ENCODE measurements around the gene TEKTIP1.

Gene TEKTIP1

DNA sequence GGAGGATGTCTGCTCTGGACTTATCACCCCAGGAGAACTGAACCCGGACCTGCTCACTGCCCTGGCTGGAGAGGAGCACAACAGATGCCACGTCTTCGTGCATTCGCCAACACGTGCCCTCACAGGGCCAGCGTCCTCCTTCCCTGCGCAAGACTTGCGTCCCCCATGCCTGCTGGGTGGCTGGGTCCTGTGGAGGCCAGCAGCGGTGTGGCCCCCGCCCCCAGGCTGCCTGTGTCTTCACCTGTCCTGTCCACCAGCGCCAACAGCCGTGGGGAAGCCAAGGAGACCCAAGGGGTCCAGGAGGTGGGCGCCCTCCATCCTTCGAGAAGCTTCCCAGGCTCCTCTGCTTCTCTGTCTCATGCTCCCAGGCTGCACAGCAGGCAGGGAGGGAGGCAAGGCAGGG lies 3.4 kb upstream of the TEKTIP1 start:
- TF ChIP-seq, protein P1, sequence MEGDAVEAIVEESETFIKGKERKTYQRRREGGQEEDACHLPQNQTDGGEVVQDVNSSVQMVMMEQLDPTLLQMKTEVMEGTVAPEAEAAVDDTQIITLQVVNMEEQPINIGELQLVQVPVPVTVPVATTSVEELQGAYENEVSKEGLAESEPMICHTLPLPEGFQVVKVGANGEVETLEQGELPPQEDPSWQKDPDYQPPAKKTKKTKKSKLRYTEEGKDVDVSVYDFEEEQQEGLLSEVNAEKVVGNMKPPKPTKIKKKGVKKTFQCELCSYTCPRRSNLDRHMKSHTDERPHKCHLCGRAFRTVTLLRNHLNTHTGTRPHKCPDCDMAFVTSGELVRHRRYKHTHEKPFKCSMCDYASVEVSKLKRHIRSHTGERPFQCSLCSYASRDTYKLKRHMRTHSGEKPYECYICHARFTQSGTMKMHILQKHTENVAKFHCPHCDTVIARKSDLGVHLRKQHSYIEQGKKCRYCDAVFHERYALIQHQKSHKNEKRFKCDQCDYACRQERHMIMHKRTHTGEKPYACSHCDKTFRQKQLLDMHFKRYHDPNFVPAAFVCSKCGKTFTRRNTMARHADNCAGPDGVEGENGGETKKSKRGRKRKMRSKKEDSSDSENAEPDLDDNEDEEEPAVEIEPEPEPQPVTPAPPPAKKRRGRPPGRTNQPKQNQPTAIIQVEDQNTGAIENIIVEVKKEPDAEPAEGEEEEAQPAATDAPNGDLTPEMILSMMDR (IDR thresholded peaks at IDR 0.05; ENCODE audit: insufficient read depth, low read depth, low read length, missing control alignments), result no peak
- H3K4me3 ChIP-seq (ENCODE audit: low read depth, low read length), result no peak overlapping the region
- no peak for DNase-seq (ENCODE audit: low read depth)

- no peak overlapping the region for H3K4me3 ChIP-seq (ENCODE audit: low read depth, low read length)
- DNase-seq (ENCODE audit: low read depth), result no peak
- TF ChIP-seq, protein P1 (IDR thresholded peaks at IDR 0.05; ENCODE audit: insufficient read depth, low read depth, low read length, missing control alignments), result no peak
These were observed 3.0 kb upstream of the TEKTIP1 start for GRCh38 chr19:3535981-3536380.

DNA sequence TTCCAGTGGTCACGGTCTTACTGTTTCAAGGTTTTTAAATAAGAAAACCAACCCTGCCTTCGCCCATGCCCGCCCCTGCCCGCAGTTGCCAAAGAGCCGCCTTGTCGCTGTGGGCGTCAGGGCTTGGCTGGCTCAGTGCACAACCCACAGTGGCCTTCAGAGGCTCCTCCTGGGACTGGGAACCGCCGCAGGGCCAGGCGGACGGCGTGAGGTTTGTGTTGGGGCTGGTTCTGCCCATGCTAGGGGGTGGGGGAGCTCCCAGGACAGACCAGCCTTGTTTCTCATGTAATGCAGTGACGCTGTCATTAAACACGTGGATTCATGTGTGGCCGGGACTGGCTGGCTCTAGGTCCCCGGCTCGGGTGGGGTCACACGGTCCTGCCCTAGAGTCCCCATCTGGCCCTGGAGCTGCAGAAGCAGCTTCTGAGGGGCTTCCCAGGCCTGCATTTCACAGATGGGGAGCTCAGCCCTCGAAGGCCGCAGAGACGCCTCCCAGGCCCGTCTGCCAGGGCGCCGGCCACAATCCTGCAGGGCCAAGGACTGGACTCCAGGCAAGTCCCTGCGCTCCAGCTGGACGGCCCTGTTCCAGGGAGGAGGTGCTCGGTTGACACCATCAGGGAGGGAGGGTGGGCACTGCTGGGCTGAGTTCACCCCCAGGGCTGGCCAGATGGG lies 2.4 kb upstream of the TEKTIP1 start:
- H3K4me3 ChIP-seq (ENCODE audit: low read depth, low read length), result no peak overlapping the region
- no peak for DNase-seq (ENCODE audit: low read depth)
- TF ChIP-seq, protein P1 (IDR thresholded peaks at IDR 0.05; ENCODE audit: insufficient read depth, low read depth, low read length, missing control alignments), result no peak

GRCh38 chr19:3537101-3537437 lies 1.9 kb upstream of the TEKTIP1 start:
- no peak overlapping the region for H3K4me3 ChIP-seq (ENCODE audit: low read depth, low read length)
- TF ChIP-seq, protein P1 (IDR thresholded peaks at IDR 0.05; ENCODE audit: insufficient read depth, low read depth, low read length, missing control alignments), result no peak
- no peak for DNase-seq (ENCODE audit: low read depth)

DNA sequence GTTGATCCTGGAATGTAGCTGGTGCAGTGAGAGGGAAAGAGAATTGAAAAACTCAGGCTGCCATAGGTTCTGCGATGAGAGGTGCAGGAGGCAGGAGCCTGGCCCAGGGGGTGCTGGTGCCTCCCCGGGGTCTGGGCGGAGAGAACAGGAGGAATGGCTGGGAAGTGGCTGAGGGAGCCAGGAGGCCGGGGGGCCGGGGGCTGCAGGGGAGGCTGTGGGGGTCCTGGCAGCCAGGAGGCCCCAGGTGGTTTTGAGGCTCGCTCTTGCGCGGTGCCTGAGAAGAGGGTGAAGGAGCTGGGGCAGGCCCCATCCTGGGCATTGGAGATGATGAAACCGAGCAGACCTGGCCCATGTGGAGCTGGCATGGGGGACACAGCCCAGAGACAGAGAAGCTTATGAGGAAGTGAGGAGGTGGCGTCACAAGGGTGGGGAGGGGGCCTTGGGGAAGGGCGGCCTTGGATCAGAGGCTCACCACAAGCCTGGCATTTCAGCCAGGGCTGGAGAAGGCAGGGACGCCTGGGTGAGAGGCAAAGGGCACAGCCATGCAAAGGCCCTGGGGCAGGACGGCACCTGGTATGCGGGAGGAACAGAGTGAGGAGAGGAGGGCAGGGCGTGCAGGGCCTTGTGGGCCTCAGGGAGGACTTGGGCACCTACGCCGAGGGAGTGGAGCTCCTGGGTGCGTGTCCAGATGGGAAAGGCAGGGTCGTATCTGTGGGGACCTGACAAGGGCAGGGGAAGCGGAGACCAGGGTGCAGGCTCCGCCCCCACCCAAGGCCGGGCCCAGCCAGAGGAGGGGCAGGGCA lies 1.3 kb upstream of the TEKTIP1 start:
- TF ChIP-seq, protein P1 (IDR thresholded peaks at IDR 0.05; ENCODE audit: insufficient read depth, low read depth, low read length, missing control alignments), result no peak
- DNase-seq (ENCODE audit: low read depth), result no peak
- H3K4me3 ChIP-seq (ENCODE audit: low read depth, low read length), result no peak overlapping the region

DNA sequence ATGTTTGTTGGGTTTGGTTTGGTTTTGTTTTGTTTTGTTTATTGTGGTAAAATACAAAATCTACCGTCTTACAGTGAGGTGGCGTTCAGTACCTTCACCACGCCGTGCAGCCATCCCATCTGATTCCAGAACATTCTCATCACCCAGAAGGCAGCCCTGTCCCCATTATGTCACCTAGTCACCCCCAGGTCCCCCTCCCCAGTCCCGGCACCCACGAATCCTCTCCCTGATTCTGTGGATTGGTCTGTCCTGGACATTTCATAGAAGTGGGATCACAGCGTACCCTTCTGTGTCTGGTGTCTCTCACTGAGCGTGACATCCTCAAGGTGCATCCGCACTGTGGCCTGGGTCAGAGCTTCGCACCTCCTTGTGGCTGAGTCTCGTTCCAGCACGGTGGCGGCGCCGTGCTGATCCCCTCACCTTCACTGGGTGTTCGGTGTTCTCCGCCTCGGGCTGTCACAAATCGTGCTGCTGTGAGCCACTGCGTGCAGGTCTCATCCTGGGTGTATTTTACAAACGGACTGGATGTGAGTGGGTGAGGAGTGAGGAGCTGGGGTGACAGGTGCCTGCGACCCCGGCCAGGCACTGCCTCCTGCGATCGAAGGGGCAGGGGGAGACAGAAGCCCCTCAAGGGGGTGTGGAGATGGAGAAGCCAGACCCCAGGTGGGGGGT lies 580 bp upstream of the TEKTIP1 start:
- no peak overlapping the region for H3K4me3 ChIP-seq (ENCODE audit: low read depth, low read length)
- TF ChIP-seq, protein P1 (IDR thresholded peaks at IDR 0.05; ENCODE audit: insufficient read depth, low read depth, low read length, missing control alignments), result no peak
- no peak for DNase-seq (ENCODE audit: low read depth)
